ENCODE measurements around the gene EID3.

DNA sequence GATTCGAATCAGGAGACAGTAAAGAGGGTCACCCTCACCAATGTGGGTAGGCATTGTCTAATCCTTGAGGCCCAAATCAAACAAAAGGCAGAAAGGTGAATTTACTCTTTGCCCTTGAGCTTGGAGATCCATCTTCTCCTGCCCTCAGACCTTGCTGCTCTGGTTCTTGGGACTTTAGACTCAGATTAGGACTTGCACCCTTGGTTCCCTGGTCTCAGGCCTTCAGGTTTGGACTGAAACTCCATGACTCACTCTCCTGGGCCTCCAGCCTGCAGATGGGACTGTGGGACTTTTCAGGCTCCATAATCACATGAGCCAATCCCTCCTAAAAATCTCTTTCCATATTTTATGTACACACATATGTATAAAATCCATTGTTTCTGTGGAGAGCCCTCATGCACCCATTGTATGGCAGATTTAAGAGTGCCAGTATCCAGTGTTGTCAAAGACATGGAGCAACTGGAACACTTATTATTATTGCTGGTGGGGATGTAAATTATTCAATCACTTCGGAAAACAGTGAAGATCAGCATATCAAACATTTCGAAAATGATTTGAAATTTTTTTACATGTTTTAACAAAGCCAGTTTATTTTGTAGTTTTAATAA lies 48.7 kb downstream of the EID3 start:
- no peak for TF ChIP-seq EZH2 (IDR thresholded peaks at IDR 0.05; ENCODE audit: low read length, missing control alignments)
- TF ChIP-seq, protein P1, sequence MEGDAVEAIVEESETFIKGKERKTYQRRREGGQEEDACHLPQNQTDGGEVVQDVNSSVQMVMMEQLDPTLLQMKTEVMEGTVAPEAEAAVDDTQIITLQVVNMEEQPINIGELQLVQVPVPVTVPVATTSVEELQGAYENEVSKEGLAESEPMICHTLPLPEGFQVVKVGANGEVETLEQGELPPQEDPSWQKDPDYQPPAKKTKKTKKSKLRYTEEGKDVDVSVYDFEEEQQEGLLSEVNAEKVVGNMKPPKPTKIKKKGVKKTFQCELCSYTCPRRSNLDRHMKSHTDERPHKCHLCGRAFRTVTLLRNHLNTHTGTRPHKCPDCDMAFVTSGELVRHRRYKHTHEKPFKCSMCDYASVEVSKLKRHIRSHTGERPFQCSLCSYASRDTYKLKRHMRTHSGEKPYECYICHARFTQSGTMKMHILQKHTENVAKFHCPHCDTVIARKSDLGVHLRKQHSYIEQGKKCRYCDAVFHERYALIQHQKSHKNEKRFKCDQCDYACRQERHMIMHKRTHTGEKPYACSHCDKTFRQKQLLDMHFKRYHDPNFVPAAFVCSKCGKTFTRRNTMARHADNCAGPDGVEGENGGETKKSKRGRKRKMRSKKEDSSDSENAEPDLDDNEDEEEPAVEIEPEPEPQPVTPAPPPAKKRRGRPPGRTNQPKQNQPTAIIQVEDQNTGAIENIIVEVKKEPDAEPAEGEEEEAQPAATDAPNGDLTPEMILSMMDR (conservative IDR thresholded peaks at IDR 0.05 in 1 of 2, IDR thresholded peaks at IDR 0.05 in 1 of 2; ENCODE audit: low read depth in 1 of 2, low read length in 2 of 2): no peak

Data from fibroblast of lung (primary cell).